ENCODE measurements around the gene PEX26. TPM values are rescaled to one million over a fixed set of nuclear protein-coding genes. Genes with fewer than 3 reads are reported as not detected.
"Not testable (repeated sequence)": the region's sequence is repeated elsewhere in the genome, so short reads cannot be mapped to it uniquely, and the experiment has no call there.

The PEX26 gene
- total RNA-seq, 4 donors from 2014 or later: 23.1 to 31.0 (median 24.8) TPM

DNA sequence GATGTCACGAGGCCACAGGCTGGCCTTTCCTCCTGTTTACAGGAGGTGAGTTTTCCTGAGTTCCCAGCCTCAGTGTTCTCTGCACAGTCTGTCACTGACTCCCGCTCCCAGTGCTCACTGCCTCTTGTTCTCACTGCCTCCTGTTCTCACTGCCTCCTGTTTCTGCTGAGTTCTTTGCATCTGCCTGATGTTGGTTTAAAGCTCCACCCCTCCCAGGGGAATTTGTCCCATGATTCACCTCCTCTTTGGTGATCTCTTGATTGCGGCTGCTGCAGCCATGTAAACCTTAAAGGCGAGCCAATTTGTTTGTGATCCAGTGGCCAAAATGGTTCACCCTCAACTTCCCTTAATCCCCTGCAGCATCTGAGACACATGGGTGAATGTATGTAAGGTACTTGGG lies 26.8 kb downstream of the PEX26 start:
- WGBS, 2 donors: 95% methylated on average over 4 of the region's 4 CpGs
- TF ChIP-seq POLR2A (IDR thresholded peaks at IDR 0.05): no peak
- TF ChIP-seq, protein P1, sequence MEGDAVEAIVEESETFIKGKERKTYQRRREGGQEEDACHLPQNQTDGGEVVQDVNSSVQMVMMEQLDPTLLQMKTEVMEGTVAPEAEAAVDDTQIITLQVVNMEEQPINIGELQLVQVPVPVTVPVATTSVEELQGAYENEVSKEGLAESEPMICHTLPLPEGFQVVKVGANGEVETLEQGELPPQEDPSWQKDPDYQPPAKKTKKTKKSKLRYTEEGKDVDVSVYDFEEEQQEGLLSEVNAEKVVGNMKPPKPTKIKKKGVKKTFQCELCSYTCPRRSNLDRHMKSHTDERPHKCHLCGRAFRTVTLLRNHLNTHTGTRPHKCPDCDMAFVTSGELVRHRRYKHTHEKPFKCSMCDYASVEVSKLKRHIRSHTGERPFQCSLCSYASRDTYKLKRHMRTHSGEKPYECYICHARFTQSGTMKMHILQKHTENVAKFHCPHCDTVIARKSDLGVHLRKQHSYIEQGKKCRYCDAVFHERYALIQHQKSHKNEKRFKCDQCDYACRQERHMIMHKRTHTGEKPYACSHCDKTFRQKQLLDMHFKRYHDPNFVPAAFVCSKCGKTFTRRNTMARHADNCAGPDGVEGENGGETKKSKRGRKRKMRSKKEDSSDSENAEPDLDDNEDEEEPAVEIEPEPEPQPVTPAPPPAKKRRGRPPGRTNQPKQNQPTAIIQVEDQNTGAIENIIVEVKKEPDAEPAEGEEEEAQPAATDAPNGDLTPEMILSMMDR (IDR thresholded peaks at IDR 0.05): no peak
- intact Hi-C loops (cut with DNase I; ENCODE audit: low total_unique reads): no loop called here
- DNase-seq (ENCODE audit: low spot score in 2 of 2): no peak
- H3K4me3 ChIP-seq (ENCODE audit: low read depth, poor library complexity, severe bottlenecking): no peak overlapping the region

DNA sequence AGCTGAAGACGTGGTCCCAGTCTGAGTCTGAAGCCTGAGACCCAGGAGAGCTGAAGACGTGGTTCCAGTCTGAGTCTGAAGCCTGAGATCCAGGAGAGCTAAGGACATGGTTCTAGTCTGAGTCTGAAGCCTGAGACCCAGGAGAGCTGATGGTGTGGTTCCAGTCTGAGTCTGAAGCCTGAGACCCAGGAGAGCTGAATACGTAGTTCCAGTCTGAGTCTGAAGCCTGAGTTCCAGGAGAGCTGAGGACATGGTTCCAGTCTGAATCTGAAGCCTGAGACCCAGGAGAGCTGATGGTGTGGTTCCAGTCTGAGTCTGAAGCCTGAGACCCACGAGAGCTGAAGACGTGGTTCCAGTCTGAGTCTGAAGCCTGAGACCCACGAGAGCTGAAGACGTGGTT lies 28.2 kb downstream of the PEX26 start:
- DNase-seq (ENCODE audit: low spot score in 2 of 2); H3K4me3 ChIP-seq (ENCODE audit: low read depth, poor library complexity, severe bottlenecking); intact Hi-C loops (cut with DNase I; ENCODE audit: low total_unique reads): not testable (repeated sequence)
- 91 to 93% methylated on average over 7 of the region's 7 CpGs for WGBS, 2 donors

- WGBS, 2 donors: 52 to 87% methylated on average over 2 to 4 of the region's 4 CpGs
- H3K4me3 ChIP-seq (ENCODE audit: low read depth, poor library complexity, severe bottlenecking); intact Hi-C loops (cut with DNase I; ENCODE audit: low total_unique reads); DNase-seq (ENCODE audit: low spot score in 2 of 2): not testable (repeated sequence)
These were observed 29.0 kb downstream of the PEX26 start for GRCh38 chr22:18106550-18107341.

- TF ChIP-seq, protein P1 (IDR thresholded peaks at IDR 0.05): no peak
- no peak for TF ChIP-seq POLR2A (IDR thresholded peaks at IDR 0.05)
- intact Hi-C loops (cut with DNase I; ENCODE audit: low total_unique reads): no loop called here
- no peak for DNase-seq (ENCODE audit: low spot score in 2 of 2)
- 88 to 95% methylated on average over 3 of the region's 3 CpGs for WGBS, 2 donors
- H3K4me3 ChIP-seq (ENCODE audit: low read depth, poor library complexity, severe bottlenecking): no peak overlapping the region
These were observed 30.4 kb downstream of the PEX26 start for GRCh38 chr22:18108187-18108586.

GRCh38 chr22:18109410-18110193 lies 31.8 kb downstream of the PEX26 start:
- DNase-seq (ENCODE audit: low spot score in 2 of 2): no peak
- H3K4me3 ChIP-seq (ENCODE audit: low read depth, poor library complexity, severe bottlenecking): no peak overlapping the region
- intact Hi-C loops (cut with DNase I; ENCODE audit: low total_unique reads): no loop called here
- 44 to 48% methylated on average over 14 of the region's 14 CpGs for WGBS, 2 donors
- TF ChIP-seq POLR2A (IDR thresholded peaks at IDR 0.05): no peak
- TF ChIP-seq, protein P1 (IDR thresholded peaks at IDR 0.05): no peak

GRCh38 chr22:18110194-18110953 lies 32.6 kb downstream of the PEX26 start, which contains the start of gene TUBA8:
TUBA8 (plus strand) TSS chr22:18110809; CDS start chr22:18110866, 57 bp downstream.
- TF ChIP-seq, protein P1 (IDR thresholded peaks at IDR 0.05): no peak
- no peak for TF ChIP-seq POLR2A (IDR thresholded peaks at IDR 0.05)
- peak within 1 kb of the TSS; percentile 22 for H3K4me3 ChIP-seq (ENCODE audit: low read depth, poor library complexity, severe bottlenecking)
- intact Hi-C loops (cut with DNase I; ENCODE audit: low total_unique reads): no loop called here
- peak; percentile 31 to 92 for DNase-seq (ENCODE audit: low spot score in 2 of 2)
- 0 to 1% methylated on average over 42 of the region's 72 CpGs for WGBS, 2 donors

Measured in lower leg skin (tissue), 4 donors.